ENCODE measurements around the gene FBXO36. TPM values are rescaled to one million over a fixed set of nuclear protein-coding genes. Genes with fewer than 3 reads are reported as not detected.
A peak's percentile ranks its signal among the peaks of the same experiment; 100 is the strongest.

FBXO36 gene
- total and polyA plus RNA-seq, 2 of the 13 experiments (the other 11 are each of a cell fraction or from before 2014, with no cell fraction given) = 2.8 TPM

GRCh38 chr2:230016844-230017243, 94.5 kb downstream of the FBXO36 start (continued):
- TF ChIP-seq SP1 (IDR thresholded peaks at IDR 0.05) = no peak
- TF ChIP-seq SP1 (CRISPR knock-in tag; IDR thresholded peaks at IDR 0.05) = no peak
- TF ChIP-seq ZNF121 (CRISPR knock-in tag; IDR thresholded peaks at IDR 0.05) = peak; percentile 97
- peak; percentile 17; the same call in 1 of the 2 replicates for TF ChIP-seq ZNF460 (CRISPR knock-in tag; IDR thresholded peaks at IDR 0.05; ENCODE audit: borderline replicate concordance)
- peak; percentile 72 for TF ChIP-seq SALL1 (CRISPR knock-in tag; IDR thresholded peaks at IDR 0.05)
- no peak for TF ChIP-seq STAG1 (CRISPR knock-in tag; IDR thresholded peaks at IDR 0.05)
- TF ChIP-seq CHD4 (IDR thresholded peaks at IDR 0.05; ENCODE audit: borderline replicate concordance, low read length) = no peak
- TF ChIP-seq MED13 (CRISPR knock-in tag; IDR thresholded peaks at IDR 0.05) = no peak
- TF ChIP-seq ZNF430 (CRISPR knock-in tag; IDR thresholded peaks at IDR 0.05) = 0 out of 2 replicates have a peak, but pooled peaks have one; percentile 28
- TF ChIP-seq AHDC1 (CRISPR knock-in tag; IDR thresholded peaks at IDR 0.05; ENCODE audit: borderline replicate concordance) = peak; percentile 58; the same call in 1 of the 2 replicates
- TF ChIP-seq ZFP36L1 (CRISPR knock-in tag; IDR thresholded peaks at IDR 0.05) = no peak

Data from HepG2 (cell line).